NCI-H2081 (cell line): ENCODE results near the gene PKN3.
"Not testable (repeated sequence)": the region's sequence is repeated elsewhere in the genome, so short reads cannot be mapped to it uniquely, and the experiment has no call there.

Experiments used
- DNase-seq, 2 experiments: peaks; one replicate each; lab custom pipeline; 2025; lab: John Stamatoyannopoulos, UW

Gene PKN3

DNA sequence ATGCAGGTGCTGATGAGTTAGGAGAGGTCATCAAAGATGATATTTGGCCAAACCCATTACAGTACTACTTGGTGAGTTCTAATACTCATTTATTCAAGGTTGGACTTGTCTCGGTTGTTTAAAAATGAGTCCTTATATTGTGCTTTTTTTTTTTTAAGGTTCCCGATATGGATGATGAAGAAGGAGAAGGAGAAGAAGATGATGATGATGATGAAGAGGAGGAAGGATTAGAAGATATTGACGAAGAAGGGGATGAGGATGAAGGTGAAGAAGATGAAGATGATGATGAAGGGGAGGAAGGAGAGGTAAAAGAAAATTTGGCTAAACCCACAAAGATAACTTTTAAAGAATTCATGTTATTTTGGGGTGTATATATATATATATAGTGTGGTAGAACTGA is 8.6 kb upstream of the PKN3 start:
- not testable (repeated sequence) for DNase-seq

DNA sequence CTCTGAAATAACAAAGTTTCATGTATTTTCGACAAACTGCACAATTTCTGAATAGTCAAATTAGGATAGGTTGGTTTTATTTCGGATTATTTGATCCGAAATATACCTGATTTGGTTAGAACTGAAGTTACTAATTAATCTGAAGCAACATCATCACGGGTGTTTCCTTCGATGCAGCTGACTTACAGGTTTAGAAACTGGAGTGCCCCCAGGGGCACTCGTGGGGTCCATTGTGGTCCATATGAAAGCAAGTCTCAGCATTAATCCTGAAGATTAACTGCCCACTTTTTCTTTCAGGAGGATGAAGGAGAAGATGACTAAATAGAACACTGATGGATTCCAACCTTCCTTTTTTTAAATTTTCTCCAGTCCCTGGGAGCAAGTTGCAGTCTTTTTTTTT is 8.0 kb upstream of the PKN3 start:
- DNase-seq: no peak

DNA sequence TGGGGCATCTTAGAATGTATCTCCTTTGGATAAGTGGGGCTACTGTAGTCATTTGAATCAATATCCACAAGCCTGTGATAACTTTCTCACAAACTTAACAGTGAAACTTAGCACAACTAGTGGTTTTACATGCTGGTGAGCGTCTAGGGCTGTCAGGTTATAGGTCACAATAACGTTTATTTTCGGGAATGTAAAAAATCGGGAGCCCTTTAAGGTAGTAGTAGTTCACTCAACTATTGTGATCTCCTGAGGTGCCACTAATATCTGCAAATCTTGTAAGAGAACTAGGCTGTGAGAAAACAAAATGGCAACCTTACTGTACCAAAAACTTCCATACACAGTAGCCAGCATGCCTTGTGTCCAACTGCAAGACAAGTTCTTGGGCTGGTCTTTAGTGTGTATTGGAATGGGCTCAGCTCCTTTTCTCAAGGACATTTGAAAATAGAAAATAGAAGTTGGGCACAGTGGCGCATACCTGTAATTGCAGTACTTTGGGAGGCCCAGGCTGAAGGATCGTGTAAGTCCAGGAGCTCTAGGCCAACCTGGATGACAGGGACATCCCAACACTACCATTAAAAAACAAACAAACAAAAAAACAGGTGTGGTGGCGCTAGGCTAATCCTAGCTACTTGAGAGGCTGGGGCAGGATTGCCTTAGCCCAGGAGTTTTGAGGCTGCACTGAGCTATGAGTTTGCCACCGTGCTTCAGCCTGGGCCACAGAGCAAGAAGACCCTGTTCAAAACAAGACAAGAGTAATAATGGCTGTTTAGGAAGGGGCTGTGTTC is 5.2 kb upstream of the PKN3 start:
- no peak for DNase-seq

- DNase-seq: not testable (repeated sequence)
Observed at GRCh38 chr9:128699096-128699795, 3.1 kb upstream of the PKN3 start.

DNA sequence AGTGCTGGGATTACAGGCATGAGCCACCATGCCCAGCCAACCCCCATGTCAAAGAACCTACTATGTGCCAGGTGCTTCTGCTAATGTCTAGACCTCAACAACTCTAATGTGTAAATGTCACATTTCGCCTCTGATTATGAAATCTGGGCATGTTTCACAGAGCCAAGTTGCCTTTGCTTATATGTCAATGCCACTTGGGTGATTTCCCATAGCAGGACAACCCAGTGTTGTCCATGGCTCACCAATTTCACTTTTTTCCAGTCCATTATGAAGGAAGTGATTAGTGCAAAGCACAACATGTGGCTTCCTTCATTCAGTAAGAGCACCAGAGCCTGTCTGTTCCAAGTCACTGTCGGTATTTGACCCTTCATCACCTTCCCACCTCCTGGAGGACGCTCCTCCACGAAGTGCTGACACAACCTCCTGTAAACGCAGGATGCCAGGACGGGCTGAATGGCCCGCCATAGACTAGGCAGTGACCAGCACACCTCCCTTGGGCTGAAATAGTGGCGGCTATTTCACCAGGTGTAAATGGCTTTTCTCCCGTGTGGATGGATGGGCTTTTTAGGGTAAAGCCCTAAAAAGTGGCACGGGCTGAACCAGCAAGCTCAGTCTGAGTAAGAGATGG is 962 bp upstream of the PKN3 start:
- DNase-seq: no peak

DNA sequence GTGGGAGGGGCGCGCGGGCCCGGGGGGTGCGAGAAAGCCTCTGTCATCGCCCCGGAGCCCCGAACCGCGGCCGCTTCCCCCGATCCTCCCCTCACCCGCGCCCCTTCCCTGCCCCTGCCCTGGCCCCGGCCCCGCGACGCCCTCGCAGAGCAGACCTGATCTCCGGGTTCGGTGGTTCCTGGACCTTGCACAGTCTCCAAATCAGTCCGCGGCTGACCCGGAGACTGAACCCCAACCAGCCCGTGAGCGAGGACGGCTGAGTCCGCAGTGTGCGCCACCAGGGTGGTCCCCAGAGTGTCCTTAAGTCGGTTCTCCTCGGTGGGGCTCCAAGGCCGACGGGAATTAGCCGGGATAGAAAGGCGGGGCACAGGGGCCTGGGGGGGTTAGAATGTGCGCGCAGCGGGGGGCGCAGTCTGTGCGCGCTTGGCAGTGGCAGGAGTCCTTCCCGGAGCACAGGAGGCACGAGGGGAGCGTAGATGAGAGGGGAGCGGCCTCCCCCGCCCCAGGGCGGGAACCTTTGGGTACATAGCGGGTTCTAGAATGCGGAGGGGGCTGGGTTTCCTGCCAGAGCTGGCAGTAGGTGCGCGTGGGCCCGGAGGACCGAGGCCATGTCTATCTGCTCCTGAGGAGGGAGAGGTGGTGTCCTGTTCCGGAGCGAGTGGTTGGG is 779 bp downstream of the PKN3 start:
- DNase-seq: no peak

- DNase-seq: no peak
Observed at GRCh38 chr9:128703616-128704355, 1.5 kb downstream of the PKN3 start.

DNA sequence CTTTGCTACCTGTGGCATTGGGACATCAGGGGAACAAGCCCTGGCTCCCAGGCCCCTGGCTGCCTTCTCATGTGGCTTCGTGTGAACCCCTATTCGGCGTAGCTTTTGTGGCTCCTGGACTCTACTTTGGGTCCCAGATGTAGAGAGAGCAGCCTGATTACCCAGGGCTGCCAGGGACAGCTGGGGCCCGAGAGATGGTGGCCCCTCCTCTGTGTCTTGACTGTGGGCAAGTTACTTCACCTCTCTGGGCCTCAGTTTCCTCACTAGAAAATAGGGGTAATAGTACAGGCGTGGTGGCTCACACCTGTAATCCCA is 2.0 kb downstream of the PKN3 start:
- DNase-seq: no peak

- DNase-seq: no peak
Observed at GRCh38 chr9:128705051-128705965, 3.0 kb downstream of the PKN3 start.

DNA sequence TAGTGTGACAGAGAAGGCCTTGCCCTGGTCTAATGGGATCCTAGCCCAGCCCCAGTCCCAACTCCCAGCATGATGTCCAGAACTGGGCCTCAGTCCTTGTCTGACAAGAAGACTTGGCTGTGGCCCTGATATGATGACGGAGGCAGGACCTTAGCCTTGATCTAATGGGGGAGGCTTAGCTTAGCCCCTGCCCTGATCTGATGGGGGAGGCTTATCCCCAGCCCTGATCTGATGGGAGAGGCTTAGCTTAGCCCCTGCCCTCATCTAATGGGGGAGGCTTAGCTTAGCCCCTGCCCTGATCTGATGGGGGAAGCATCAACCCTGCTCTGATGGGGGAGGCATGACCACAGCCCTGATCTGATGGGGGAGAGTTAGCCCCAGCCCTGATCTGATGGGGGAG is 3.7 kb downstream of the PKN3 start:
- no peak for DNase-seq

DNA sequence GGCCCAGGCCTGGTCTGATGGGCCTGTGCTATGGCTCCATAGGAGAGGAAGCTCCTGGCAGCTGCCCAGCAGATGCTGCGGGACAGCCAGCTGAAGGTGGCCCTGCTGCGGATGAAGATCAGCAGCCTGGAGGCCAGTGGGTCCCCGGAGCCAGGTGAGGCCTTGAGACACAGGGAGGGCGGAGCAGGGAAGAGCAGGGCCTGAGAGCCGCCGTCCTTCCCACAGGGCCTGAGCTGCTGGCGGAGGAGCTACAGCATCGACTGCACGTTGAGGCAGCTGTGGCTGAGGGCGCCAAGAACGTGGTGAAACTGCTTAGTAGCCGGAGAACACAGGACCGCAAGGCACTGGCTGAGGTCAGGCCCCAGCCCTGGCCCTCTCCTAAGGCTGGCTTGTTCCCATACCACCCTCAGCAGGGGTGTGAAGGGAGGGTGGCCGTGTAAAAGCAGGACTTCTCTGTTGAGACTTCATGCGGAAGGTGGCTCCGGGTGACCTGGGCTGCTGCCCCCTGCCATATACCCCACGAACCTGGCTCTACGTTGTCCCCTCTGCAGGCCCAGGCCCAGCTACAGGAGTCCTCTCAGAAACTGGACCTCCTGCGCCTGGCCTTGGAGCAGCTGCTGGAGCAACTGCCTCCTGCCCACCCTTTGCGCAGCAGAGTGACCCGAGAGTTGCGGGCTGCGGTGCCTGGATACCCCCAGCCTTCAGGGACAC is 4.5 kb downstream of the PKN3 start:
- DNase-seq: no peak

GRCh38 chr9:128707446-128707845 is 5.1 kb downstream of the PKN3 start:
- no peak for DNase-seq

DNA sequence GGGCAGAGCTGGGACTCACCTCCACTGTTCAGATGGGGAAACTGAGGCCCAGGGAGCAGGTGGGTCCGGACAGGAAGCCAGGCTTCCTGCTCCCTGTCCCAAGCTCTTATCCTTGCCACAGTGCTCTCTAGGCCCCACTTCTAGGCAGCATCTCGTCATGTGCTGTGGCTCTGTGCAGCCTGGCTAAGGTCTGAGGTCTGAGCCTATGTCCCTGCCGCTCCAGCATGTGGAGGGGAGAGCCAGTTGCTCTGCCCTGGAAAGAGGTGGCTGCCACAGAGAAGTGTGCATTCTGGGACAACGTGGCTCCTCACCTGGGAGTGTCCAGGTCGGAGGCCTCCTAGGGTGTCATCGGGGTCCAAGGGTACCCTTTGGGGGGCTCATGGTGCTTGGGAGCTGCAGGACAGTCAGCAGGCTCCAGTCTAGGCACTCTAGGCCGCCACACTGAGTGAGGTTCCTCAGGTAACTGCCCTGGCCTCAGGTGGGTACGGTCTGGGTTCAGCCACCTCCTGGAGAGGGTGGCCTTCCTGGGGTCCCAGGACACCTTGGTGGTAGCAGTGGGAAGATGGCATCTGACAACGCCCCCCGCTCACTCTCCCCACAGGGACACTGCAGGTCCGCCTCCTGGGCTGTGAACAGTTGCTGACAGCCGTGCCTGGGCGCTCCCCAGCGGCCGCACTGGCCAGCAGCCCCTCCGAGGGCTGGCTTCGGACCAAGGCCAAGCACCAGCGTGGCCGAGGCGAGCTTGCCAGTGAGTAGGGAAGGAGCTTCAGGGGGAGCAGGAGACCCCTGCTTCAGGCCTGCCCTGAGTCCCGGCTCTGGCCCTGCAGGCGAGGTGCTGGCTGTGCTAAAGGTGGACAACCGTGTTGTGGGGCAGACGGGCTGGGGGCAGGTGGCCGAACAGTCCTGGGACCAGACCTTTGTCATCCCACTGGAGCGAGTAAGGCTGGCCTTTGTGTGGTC is 10.4 kb downstream of the PKN3 start:
- no peak for DNase-seq

DNA sequence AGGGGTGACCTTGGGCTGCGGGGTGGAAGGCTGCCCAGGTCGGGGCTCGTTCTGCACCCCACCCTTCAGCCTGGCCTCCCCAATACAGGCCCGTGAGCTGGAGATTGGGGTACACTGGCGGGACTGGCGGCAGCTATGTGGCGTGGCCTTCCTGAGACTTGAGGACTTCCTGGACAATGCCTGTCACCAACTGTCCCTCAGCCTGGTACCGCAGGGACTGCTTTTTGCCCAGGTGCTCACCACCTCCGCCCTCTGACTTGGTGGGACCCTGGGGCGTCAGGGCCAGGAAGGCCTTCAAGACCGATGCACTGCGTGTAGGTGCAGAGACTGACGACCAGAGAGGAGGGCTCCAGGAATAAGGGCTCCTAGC is 11.1 kb downstream of the PKN3 start:
- no peak for DNase-seq

DNA sequence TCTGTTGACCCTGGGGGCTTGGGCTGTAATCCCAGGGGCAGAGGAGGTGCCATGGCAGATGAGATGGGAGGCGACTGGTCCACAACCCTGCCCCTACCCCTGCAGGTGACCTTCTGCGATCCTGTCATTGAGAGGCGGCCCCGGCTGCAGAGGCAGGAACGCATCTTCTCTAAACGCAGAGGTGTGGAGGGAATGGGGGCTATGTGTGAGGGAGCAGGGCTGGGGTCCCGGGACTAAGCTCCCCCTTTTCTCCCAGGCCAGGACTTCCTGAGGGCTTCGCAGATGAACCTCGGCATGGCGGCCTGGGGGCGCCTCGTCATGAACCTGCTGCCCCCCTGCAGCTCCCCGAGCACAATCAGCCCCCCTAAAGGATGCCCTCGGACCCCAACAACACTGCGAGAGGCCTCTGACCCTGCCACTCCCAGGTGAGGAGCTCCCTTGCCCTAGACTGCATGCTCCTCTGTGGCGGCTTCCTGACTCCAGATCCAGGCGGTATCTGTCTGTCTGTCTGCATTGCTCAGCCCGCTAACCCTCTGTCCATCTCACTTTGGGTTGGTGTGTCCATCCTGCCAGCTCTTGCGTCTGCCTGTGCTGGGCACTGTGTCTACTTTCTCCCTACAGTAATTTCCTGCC is 11.8 kb downstream of the PKN3 start:
- no peak for DNase-seq

GRCh38 chr9:128714586-128715435 is 12.5 kb downstream of the PKN3 start:
- DNase-seq: no peak

- no peak for DNase-seq
Observed at GRCh38 chr9:128715436-128715750, 13.1 kb downstream of the PKN3 start.
